GM20000 (cell line): Measurements from ENCODE around the gene OR6K2.

ENCODE experiments used
- DNase-seq: peaks from one replicate; pipeline ENCODE4 v3.0.0; 2012; ENCODE audit warnings: low spot score
- TF ChIP-seq, protein P1 (sequence below): IDR thresholded peaks from 2 replicates; pipeline ENCODE4 v1.5.1; 2012; ENCODE audit warnings: mild to moderate bottlenecking, control low read depth; ENCODE audit errors: extremely low read depth, missing control alignments

Gene OR6K2

GRCh38 chr1:158654571-158654970, 45.9 kb downstream of the OR6K2 start:
- no peak for DNase-seq
- TF ChIP-seq, protein P1, sequence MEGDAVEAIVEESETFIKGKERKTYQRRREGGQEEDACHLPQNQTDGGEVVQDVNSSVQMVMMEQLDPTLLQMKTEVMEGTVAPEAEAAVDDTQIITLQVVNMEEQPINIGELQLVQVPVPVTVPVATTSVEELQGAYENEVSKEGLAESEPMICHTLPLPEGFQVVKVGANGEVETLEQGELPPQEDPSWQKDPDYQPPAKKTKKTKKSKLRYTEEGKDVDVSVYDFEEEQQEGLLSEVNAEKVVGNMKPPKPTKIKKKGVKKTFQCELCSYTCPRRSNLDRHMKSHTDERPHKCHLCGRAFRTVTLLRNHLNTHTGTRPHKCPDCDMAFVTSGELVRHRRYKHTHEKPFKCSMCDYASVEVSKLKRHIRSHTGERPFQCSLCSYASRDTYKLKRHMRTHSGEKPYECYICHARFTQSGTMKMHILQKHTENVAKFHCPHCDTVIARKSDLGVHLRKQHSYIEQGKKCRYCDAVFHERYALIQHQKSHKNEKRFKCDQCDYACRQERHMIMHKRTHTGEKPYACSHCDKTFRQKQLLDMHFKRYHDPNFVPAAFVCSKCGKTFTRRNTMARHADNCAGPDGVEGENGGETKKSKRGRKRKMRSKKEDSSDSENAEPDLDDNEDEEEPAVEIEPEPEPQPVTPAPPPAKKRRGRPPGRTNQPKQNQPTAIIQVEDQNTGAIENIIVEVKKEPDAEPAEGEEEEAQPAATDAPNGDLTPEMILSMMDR = no peak

- TF ChIP-seq, protein P1 = no peak
- no peak for DNase-seq
Measured at GRCh38 chr1:158654086-158654485, 46.4 kb downstream of the OR6K2 start.

- TF ChIP-seq, protein P1 = no peak
- DNase-seq = no peak
Measured at GRCh38 chr1:158652721-158653334, 47.6 kb downstream of the OR6K2 start.
